HepG2 (cell line): ENCODE data around the gene SETD1B. TPM values are rescaled to one million over a fixed set of nuclear protein-coding genes. Genes with fewer than 3 reads are reported as not detected.

Experiments
- ARNTL ChIP-seq: sonication (generic); formaldehyde crosslinking; IDR thresholded peaks from 2 replicates; pipeline ENCODE4 v1.4.0; 2020; ENCODE audit warnings: mild to moderate bottlenecking, missing genetic modification reagents
- CBX5 ChIP-seq: sonication (generic); formaldehyde crosslinking; IDR thresholded peaks from 2 replicates; pipeline ENCODE4 v1.4.0; 2020; ENCODE audit warnings: missing genetic modification reagents, borderline replicate concordance
- JDP2 ChIP-seq: sonication (generic); formaldehyde crosslinking; IDR thresholded peaks from 2 replicates; pipeline ENCODE4 v1.8.1; 2022; ENCODE audit warnings: missing genetic modification reagents, borderline replicate concordance
- KLF11 ChIP-seq: IDR thresholded peaks from 2 replicates; pipeline ENCODE4 v1.6.1; 2016; ENCODE audit warnings: missing compliant biosample characterization
- NRL ChIP-seq: sonication (generic); formaldehyde crosslinking; IDR thresholded peaks from 2 replicates; pipeline ENCODE4 v1.5.0; 2020; ENCODE audit warnings: missing genetic modification reagents, mild to moderate bottlenecking, moderate library complexity, borderline replicate concordance
- SALL1 ChIP-seq: sonication (generic); formaldehyde crosslinking; IDR thresholded peaks from 2 replicates; pipeline ENCODE4 v1.8.0; 2022; ENCODE audit warnings: mild to moderate bottlenecking, missing genetic modification reagents
- ZBTB42 ChIP-seq: sonication (generic); formaldehyde crosslinking; IDR thresholded peaks from 2 replicates; pipeline ENCODE4 v1.5.0; 2020; ENCODE audit warnings: mild to moderate bottlenecking, missing genetic modification reagents
- ZIK1 ChIP-seq: sonication (generic); formaldehyde crosslinking; IDR thresholded peaks from 2 replicates; pipeline ENCODE4 v1.5.0; 2020; ENCODE audit warnings: mild to moderate bottlenecking, low read depth, missing genetic modification reagents, borderline replicate concordance
- ZNF333 ChIP-seq: sonication (generic); formaldehyde crosslinking; IDR thresholded peaks from 2 replicates; pipeline ENCODE4 v1.4.0; 2020; ENCODE audit warnings: mild to moderate bottlenecking, missing genetic modification reagents, borderline replicate concordance
- ZNF501 ChIP-seq: sonication (generic); formaldehyde crosslinking; IDR thresholded peaks from 2 replicates; pipeline ENCODE4 v1.5.1; 2020; ENCODE audit warnings: mild to moderate bottlenecking, moderate library complexity, missing genetic modification reagents
- ZSCAN30 ChIP-seq: sonication (generic); formaldehyde crosslinking; IDR thresholded peaks from 2 replicates; pipeline ENCODE4 v1.5.0; 2020; ENCODE audit warnings: mild to moderate bottlenecking, missing genetic modification reagents
- polyA plus RNA-seq, 8 experiments: library from polyadenylated mRNA; depleted of rRNA in 3 of 8; stranded (reverse) in 7 of 8; unstranded in 1 of 8; fragments of >200 nt; fragmentation: Illumina TruSeq in 4 of 8; extraction: Trizol in 4 of 8; gene quantifications; 2 replicates each; pipeline versions ENCODE4 v1.2.1 to v1.2.3, GENCODE V29; 2011 to 2016; ENCODE audit warnings: low read depth in 4 of 8, missing spikeins in 1 of 8, mixed read lengths in 1 of 8; ENCODE audit not compliant: insufficient read depth in 1 of 8
- total RNA-seq, 5 experiments: library from RNA; depleted of rRNA; stranded (reverse); fragments of >200 nt; fragmentation: Illumina TruSeq; extraction: Trizol; gene quantifications; 2 replicates each; pipeline ENCODE4 v1.2.3, GENCODE V29; 2016; ENCODE audit warnings: low read depth in 1 of 5
- TF ChIP-seq, protein P1 (sequence below): sonication (generic); formaldehyde crosslinking; IDR thresholded peaks from 2 replicates; pipeline ENCODE4 v1.4.0; 2020; ENCODE audit warnings: mild to moderate bottlenecking, missing genetic modification reagents, borderline replicate concordance
- TF ChIP-seq, protein P2 (sequence below): sonication (generic); formaldehyde crosslinking; IDR thresholded peaks from 2 replicates; pipeline ENCODE4 v1.4.0; 2020; ENCODE audit warnings: mild to moderate bottlenecking, missing genetic modification reagents
- TF ChIP-seq, protein P3 (sequence below): sonication (generic); formaldehyde crosslinking; IDR thresholded peaks from 2 replicates; pipeline ENCODE4 v1.4.0; 2020; ENCODE audit warnings: missing genetic modification reagents
- TF ChIP-seq, protein P4 (sequence below): sonication (generic); formaldehyde crosslinking; conservative IDR thresholded peaks from 2 replicates; pipeline ENCODE4 v1.5.0; 2020; ENCODE audit warnings: missing genetic modification reagents
- TF ChIP-seq, protein P5 (sequence below): sonication (generic); formaldehyde crosslinking; IDR thresholded peaks from 2 replicates; pipeline ENCODE4 v1.8.0; 2022; ENCODE audit warnings: mild to moderate bottlenecking, missing genetic modification reagents, moderate library complexity
- TF ChIP-seq, protein P6 (sequence below): sonication (generic); formaldehyde crosslinking; IDR thresholded peaks from 2 replicates; pipeline ENCODE4 v1.4.0; 2020; ENCODE audit warnings: mild to moderate bottlenecking, low read depth, missing genetic modification reagents

The SETD1B gene
- total and polyA plus RNA-seq, 2 of the 13 experiments (the other 11 are each of a cell fraction or from before 2014, with no cell fraction given): 1.1 to 1.4 TPM

DNA sequence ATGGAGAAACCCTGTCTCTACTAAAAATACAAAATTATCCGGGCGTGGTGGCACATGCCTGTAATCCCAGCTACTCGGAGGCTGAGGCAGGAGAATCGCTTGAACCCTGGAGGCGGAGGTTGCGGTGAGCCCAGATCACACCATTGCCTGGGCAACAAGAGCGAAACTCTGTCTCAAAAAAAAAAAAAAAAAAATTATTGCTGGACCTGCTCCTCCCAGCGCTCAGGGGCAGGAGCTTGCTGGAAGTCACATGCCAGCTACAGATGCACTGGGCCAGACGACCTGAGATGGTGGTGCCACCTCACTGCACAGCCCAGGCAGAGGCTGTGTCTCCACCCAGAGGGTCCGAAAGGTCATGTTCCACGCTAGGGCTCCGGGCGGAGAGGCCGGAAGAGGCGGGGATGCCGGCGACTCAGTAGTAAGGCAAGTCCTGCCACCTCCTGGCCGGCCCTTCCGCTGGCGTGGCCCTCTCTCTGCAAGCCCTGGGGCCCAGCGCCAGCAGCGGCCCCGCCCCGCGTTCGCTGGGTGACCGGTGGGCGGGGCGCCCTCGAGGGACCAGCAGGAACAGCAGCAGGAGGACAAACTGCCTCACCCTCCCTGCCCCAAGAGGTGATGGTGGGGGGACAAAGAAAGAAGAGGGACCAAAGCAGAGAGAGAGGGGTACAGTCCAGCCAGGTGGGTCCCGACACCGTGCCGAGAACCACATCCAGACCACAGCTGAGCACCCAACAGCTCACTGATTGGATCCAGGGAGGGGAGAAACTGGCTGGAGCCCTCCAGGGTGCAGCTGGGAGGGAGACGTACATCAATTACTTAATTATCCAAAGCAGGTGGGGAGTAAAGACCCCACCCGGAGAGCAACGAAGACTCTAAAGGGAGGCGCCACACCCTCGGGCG is 6.7 kb upstream of the SETD1B start (continued):
- TF ChIP-seq, protein P1, sequence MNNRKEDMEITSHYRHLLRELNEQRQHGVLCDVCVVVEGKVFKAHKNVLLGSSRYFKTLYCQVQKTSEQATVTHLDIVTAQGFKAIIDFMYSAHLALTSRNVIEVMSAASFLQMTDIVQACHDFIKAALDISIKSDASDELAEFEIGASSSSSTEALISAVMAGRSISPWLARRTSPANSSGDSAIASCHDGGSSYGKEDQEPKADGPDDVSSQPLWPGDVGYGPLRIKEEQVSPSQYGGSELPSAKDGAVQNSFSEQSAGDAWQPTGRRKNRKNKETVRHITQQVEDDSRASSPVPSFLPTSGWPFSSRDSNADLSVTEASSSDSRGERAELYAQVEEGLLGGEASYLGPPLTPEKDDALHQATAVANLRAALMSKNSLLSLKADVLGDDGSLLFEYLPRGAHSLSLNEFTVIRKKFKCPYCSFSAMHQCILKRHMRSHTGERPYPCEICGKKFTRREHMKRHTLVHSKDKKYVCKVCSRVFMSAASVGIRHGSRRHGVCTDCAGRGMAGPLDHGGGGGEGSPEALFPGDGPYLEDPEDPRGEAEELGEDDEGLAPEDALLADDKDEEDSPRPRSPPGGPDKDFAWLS (CRISPR knock-in tag): no peak
- TF ChIP-seq KLF11 (CRISPR knock-in tag) (0 out of 2 replicates have a peak, but pooled peaks have one; percentile 28), SALL1 (CRISPR knock-in tag) (peak; percentile 89), ARNTL (CRISPR knock-in tag) (peak; percentile 88), JDP2 (CRISPR knock-in tag) (no peak), NRL (0 out of 2 replicates have a peak, but pooled peaks have one; percentile 45), ZNF501 (peak; percentile 75; the same call in 1 of the 2 replicates), ZIK1 (CRISPR knock-in tag) (no peak), ZNF333 (CRISPR knock-in tag) (no peak), ZBTB42 (CRISPR knock-in tag) (no peak), CBX5 (CRISPR knock-in tag) (peak; percentile 70; the same call in 1 of the 2 replicates), ZSCAN30 (0 out of 2 replicates have a peak, but pooled peaks have one; percentile 56)
- TF ChIP-seq, protein P2, sequence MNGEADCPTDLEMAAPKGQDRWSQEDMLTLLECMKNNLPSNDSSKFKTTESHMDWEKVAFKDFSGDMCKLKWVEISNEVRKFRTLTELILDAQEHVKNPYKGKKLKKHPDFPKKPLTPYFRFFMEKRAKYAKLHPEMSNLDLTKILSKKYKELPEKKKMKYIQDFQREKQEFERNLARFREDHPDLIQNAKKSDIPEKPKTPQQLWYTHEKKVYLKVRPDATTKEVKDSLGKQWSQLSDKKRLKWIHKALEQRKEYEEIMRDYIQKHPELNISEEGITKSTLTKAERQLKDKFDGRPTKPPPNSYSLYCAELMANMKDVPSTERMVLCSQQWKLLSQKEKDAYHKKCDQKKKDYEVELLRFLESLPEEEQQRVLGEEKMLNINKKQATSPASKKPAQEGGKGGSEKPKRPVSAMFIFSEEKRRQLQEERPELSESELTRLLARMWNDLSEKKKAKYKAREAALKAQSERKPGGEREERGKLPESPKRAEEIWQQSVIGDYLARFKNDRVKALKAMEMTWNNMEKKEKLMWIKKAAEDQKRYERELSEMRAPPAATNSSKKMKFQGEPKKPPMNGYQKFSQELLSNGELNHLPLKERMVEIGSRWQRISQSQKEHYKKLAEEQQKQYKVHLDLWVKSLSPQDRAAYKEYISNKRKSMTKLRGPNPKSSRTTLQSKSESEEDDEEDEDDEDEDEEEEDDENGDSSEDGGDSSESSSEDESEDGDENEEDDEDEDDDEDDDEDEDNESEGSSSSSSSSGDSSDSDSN (CRISPR knock-in tag): peak; percentile 84
- TF ChIP-seq, protein P3, sequence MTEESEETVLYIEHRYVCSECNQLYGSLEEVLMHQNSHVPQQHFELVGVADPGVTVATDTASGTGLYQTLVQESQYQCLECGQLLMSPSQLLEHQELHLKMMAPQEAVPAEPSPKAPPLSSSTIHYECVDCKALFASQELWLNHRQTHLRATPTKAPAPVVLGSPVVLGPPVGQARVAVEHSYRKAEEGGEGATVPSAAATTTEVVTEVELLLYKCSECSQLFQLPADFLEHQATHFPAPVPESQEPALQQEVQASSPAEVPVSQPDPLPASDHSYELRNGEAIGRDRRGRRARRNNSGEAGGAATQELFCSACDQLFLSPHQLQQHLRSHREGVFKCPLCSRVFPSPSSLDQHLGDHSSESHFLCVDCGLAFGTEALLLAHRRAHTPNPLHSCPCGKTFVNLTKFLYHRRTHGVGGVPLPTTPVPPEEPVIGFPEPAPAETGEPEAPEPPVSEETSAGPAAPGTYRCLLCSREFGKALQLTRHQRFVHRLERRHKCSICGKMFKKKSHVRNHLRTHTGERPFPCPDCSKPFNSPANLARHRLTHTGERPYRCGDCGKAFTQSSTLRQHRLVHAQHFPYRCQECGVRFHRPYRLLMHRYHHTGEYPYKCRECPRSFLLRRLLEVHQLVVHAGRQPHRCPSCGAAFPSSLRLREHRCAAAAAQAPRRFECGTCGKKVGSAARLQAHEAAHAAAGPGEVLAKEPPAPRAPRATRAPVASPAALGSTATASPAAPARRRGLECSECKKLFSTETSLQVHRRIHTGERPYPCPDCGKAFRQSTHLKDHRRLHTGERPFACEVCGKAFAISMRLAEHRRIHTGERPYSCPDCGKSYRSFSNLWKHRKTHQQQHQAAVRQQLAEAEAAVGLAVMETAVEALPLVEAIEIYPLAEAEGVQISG (CRISPR knock-in tag): peak; percentile 93
- TF ChIP-seq, protein P4, sequence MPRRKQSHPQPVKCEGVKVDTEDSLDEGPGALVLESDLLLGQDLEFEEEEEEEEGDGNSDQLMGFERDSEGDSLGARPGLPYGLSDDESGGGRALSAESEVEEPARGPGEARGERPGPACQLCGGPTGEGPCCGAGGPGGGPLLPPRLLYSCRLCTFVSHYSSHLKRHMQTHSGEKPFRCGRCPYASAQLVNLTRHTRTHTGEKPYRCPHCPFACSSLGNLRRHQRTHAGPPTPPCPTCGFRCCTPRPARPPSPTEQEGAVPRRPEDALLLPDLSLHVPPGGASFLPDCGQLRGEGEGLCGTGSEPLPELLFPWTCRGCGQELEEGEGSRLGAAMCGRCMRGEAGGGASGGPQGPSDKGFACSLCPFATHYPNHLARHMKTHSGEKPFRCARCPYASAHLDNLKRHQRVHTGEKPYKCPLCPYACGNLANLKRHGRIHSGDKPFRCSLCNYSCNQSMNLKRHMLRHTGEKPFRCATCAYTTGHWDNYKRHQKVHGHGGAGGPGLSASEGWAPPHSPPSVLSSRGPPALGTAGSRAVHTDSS (CRISPR knock-in tag): no peak
- TF ChIP-seq, protein P5, sequence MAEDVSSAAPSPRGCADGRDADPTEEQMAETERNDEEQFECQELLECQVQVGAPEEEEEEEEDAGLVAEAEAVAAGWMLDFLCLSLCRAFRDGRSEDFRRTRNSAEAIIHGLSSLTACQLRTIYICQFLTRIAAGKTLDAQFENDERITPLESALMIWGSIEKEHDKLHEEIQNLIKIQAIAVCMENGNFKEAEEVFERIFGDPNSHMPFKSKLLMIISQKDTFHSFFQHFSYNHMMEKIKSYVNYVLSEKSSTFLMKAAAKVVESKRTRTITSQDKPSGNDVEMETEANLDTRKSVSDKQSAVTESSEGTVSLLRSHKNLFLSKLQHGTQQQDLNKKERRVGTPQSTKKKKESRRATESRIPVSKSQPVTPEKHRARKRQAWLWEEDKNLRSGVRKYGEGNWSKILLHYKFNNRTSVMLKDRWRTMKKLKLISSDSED: no peak
- TF ChIP-seq, protein P6, sequence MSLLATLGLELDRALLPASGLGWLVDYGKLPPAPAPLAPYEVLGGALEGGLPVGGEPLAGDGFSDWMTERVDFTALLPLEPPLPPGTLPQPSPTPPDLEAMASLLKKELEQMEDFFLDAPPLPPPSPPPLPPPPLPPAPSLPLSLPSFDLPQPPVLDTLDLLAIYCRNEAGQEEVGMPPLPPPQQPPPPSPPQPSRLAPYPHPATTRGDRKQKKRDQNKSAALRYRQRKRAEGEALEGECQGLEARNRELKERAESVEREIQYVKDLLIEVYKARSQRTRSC (CRISPR knock-in tag): no peak
